Measurements from ENCODE around the gene PDE8A.
"Not testable (repeated sequence)": the region's sequence is repeated elsewhere in the genome, so short reads cannot be mapped to it uniquely, and the experiment has no call there.

PDE8A gene

DNA sequence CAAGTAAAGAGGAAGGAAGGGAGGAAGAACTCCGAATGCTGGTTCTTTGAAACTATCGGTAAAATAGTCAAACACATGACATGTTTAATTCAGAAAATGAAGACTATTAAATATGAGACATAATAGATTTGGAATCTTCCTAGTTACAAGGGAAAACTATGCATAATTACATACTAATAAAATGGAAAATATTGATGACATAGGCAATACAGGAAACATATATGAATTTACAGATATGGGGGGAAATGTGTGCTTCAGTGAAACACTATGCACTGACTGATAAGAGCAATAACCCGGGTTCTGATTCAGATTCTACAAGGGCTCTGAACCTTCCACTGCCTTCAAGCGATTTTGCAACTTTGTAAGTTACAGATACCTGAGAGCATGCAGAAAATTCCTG, 185.9 kb downstream of the PDE8A start:
- Histone ChIP-seq H3K4me2 (no peak overlapping the region), H3K4me1 (no peaks in the 10 kb centered on the region), H3K27ac (no peak overlapping the region), H3K27me3 (no peaks in the 10 kb centered on the region), H4K20me1 (no peaks in the 10 kb centered on the region), H3K4me3 (no peak overlapping the region), H3K9me3 (replicated peaks in 1 of 11) (peaks cover 45 to 63% (median 55%) of the 10 kb centered on the region in 11 experiments), H3K36me3 (0 out of 22 replicates have a peak, but pooled peaks cover 0 to 9% (median 0%) of the 10 kb centered on the region in 11 experiments), H3K9ac (no peak overlapping the region)
- no peak for TF ChIP-seq Cebpa-rat (IDR thresholded peaks at IDR 0.05)

- Histone ChIP-seq H3K9me3 (replicated peaks in 1 of 11) (peaks cover 42 to 63% (median 52%) of the 10 kb centered on the region in 11 experiments), H3K4me1 (no peaks in the 10 kb centered on the region), H3K9ac (no peak overlapping the region), H4K20me1 (no peaks in the 10 kb centered on the region), H3K27me3 (no peaks in the 10 kb centered on the region), H3K4me2 (no peak overlapping the region), H3K4me3 (no peak overlapping the region), H3K27ac (no peak overlapping the region), H3K36me3 (0 out of 22 replicates have a peak, but pooled peaks cover 0 to 9% (median 0%) of the 10 kb centered on the region in 11 experiments)
- TF ChIP-seq Cebpa-rat (IDR thresholded peaks at IDR 0.05): no peak
These were observed 187.1 kb downstream of the PDE8A start for GRCh38 chr15:85168642-85169173.

DNA sequence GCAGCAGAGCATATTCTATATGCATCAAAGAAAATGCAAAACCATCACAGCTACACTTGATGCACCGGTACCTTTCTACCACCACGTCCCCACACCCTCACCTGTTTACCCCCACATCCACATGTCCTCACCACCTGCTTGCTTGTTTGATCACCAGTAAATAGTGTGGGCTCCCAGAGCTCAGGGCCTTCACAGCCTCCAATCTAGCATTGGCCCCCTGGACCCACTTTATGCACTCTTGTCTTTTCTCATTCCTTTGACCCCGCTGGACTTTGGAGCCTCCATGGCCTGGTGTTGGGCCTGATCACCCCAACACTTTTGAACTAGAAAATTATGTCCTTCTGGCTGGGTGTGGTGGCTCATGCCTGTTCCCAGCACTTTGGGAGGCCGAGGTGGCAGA, 190.1 kb downstream of the PDE8A start:
- H3K4me2 ChIP-seq: no peak overlapping the region
- H3K4me3 ChIP-seq: no peak overlapping the region; a peak in 1 of 20 replicates
- no peak for TF ChIP-seq Cebpa-rat (IDR thresholded peaks at IDR 0.05)
- no peaks in the 10 kb centered on the region for H3K27me3 ChIP-seq
- H4K20me1 ChIP-seq: no peaks in the 10 kb centered on the region
- H3K4me1 ChIP-seq: no peaks in the 10 kb centered on the region
- no peak overlapping the region for H3K27ac ChIP-seq
- H3K9ac ChIP-seq: no peak overlapping the region
- 0 out of 22 replicates have a peak, but pooled peaks cover 0 to 9% (median 0%) of the 10 kb centered on the region in 11 experiments for H3K36me3 ChIP-seq
- H3K9me3 ChIP-seq (replicated peaks in 1 of 11): peaks cover 39 to 64% (median 50%) of the 10 kb centered on the region in 11 experiments

- Histone ChIP-seq H3K27ac (no peak overlapping the region), H4K20me1 (no peaks in the 10 kb centered on the region)
- TF ChIP-seq Cebpa-rat (IDR thresholded peaks at IDR 0.05): no peak
These were observed 191.3 kb downstream of the PDE8A start for GRCh38 chr15:85172846-85173490.

GRCh38 chr15:85173630-85174029, 192.0 kb downstream of the PDE8A start:
- H4K20me1 ChIP-seq, H3K27ac ChIP-seq, H3K27me3 ChIP-seq, H3K4me1 ChIP-seq, H3K9ac ChIP-seq, H3K36me3 ChIP-seq, H3K4me2 ChIP-seq, H3K4me3 ChIP-seq: not testable (repeated sequence)
- H3K9me3 ChIP-seq (replicated peaks in 1 of 11): peaks cover 39 to 56% (median 50%) of the 10 kb centered on the region in 11 experiments

More at GRCh38 chr15:85172846-85173490, 191.3 kb downstream of the PDE8A start:
- Histone ChIP-seq H3K36me3 (0 out of 22 replicates have a peak, but pooled peaks cover 0 to 9% (median 0%) of the 10 kb centered on the region in 11 experiments), H3K4me2 (no peak overlapping the region), H3K4me1 (no peaks in the 10 kb centered on the region), H3K27me3 (no peaks in the 10 kb centered on the region), H3K9me3 (replicated peaks in 1 of 11) (peaks cover 39 to 63% (median 50%) of the 10 kb centered on the region in 11 experiments), H3K4me3 (no peak overlapping the region), H3K9ac (no peak overlapping the region)

- no peaks in the 10 kb centered on the region for H3K4me1 ChIP-seq
- no peak overlapping the region for H3K4me2 ChIP-seq
- H4K20me1 ChIP-seq: no peaks in the 10 kb centered on the region
- peaks cover 39 to 48% (median 44%) of the 10 kb centered on the region in 11 experiments for H3K9me3 ChIP-seq (replicated peaks in 1 of 11)
- H3K27me3 ChIP-seq: no peaks in the 10 kb centered on the region
- H3K27ac ChIP-seq: no peak overlapping the region
- 0 out of 22 replicates have a peak, but pooled peaks cover 0 to 9% (median 0%) of the 10 kb centered on the region in 11 experiments for H3K36me3 ChIP-seq
- H3K9ac ChIP-seq: no peak overlapping the region
- H3K4me3 ChIP-seq: no peak overlapping the region
- no peak for TF ChIP-seq Cebpa-rat (IDR thresholded peaks at IDR 0.05)
These were observed 192.9 kb downstream of the PDE8A start for GRCh38 chr15:85174521-85174920.

DNA sequence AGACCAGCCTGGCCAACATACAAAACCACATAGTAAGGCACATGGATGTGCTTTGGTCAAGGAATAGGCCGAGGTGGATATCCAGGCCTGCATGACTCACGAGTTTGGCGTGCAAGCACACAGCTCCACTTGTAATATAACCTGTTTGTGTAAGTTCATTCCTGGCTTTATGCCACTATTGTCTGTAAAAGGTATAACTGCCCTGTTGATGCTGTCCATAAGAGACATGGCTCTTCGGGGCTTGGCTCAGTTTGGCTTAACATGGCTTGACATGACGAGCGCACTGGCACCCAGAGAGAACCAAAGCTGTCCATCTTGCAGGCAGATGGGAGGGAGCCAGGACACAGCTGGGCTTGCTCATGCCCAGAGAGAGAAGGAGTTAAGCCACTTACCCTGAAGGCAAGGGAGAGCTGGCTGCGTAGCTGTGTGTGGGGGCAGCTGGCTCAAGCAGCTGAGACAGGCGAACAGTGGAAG, 195.4 kb downstream of the PDE8A start:
- H3K9ac ChIP-seq, H3K4me3 ChIP-seq, H4K20me1 ChIP-seq, H3K27me3 ChIP-seq, H3K36me3 ChIP-seq, H3K4me1 ChIP-seq, H3K27ac ChIP-seq, H3K4me2 ChIP-seq: not testable (repeated sequence)
- peaks cover 18 to 26% (median 22%) of the 10 kb centered on the region in 11 experiments for H3K9me3 ChIP-seq (replicated peaks in 1 of 11)

GRCh38 chr15:85178308-85178707, 196.7 kb downstream of the PDE8A start:
- no peaks in the 10 kb centered on the region for H3K4me1 ChIP-seq
- peaks cover 6 to 13% (median 10%) of the 10 kb centered on the region in 11 experiments; a peak in 20 of 22 replicates for H3K9me3 ChIP-seq (replicated peaks in 1 of 11)
- no peak overlapping the region for H3K4me2 ChIP-seq
- no peaks in the 10 kb centered on the region for H4K20me1 ChIP-seq
- H3K27me3 ChIP-seq: no peaks in the 10 kb centered on the region
- no peaks in the 10 kb centered on the region for H3K36me3 ChIP-seq
- H3K9ac ChIP-seq: no peak overlapping the region
- H3K4me3 ChIP-seq: no peak overlapping the region
- no peak for TF ChIP-seq Cebpa-rat (IDR thresholded peaks at IDR 0.05)
- H3K27ac ChIP-seq: no peak overlapping the region

GRCh38 chr15:85179700-85180099, 198.0 kb downstream of the PDE8A start:
- no peaks in the 10 kb centered on the region for H3K36me3 ChIP-seq
- no peak overlapping the region for H3K9ac ChIP-seq
- H3K4me3 ChIP-seq: no peak overlapping the region
- TF ChIP-seq Cebpa-rat (IDR thresholded peaks at IDR 0.05): no peak
- no peak overlapping the region for H3K4me2 ChIP-seq
- no peak overlapping the region for H3K27ac ChIP-seq
- H3K27me3 ChIP-seq: no peaks in the 10 kb centered on the region
- no peaks in the 10 kb centered on the region for H3K9me3 ChIP-seq (replicated peaks in 1 of 11)
- no peaks in the 10 kb centered on the region for H3K4me1 ChIP-seq
- no peaks in the 10 kb centered on the region for H4K20me1 ChIP-seq

- H3K4me3 ChIP-seq; H3K27ac ChIP-seq; H4K20me1 ChIP-seq; H3K27me3 ChIP-seq; H3K9ac ChIP-seq; H3K36me3 ChIP-seq; H3K9me3 ChIP-seq (replicated peaks in 1 of 11); H3K4me2 ChIP-seq; H3K4me1 ChIP-seq: not testable (repeated sequence)
These were observed 203.7 kb downstream of the PDE8A start for GRCh38 chr15:85185350-85185749.

DNA sequence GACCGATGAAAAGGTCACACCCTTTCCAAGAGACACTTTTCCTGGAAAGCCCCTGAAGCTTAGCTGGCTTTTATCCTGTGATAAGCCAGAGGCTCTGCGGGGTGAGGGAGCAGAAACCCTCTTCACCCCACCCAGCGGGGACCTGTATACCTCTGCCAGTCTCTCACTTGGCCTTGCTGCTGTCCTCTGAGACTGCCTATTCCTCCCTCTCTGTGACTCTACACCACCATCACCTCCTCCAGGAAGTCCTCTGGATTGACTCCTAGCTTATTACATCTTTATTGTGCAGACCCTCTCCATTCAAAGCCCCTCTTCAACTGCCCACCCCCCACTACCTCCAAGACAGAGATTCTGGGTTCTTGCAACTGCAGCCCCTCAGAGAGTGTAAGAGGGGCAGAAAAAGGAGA, 206.5 kb downstream of the PDE8A start:
- not testable (repeated sequence) for H3K27ac ChIP-seq; H3K9me3 ChIP-seq (replicated peaks in 1 of 11); H3K27me3 ChIP-seq; H3K36me3 ChIP-seq; H3K4me3 ChIP-seq; H3K9ac ChIP-seq; H3K4me2 ChIP-seq; H4K20me1 ChIP-seq; H3K4me1 ChIP-seq
